Measurements from ENCODE around the gene C9orf78. TPM values are rescaled to one million over a fixed set of nuclear protein-coding genes. Genes with fewer than 3 reads are reported as not detected.

Gene C9orf78
- total RNA-seq, 1 experiment from 2014 or later = 34.7 TPM

GRCh38 chr9:129850821-129851550 is 15.9 kb upstream of the C9orf78 start:
- DNase-seq (ENCODE audit: low read depth) = peak; percentile 95

GRCh38 chr9:129849901-129850300 is 14.8 kb upstream of the C9orf78 start:
- DNase-seq (ENCODE audit: low read depth) = peak; percentile 33
- in situ Hi-C loops (cut with HindIII; ENCODE audit: low pct_unique_long_range_greater_than_20kb, low sequenced_read_pairs) = no loop called here

More at GRCh38 chr9:129850821-129851550, 15.9 kb upstream of the C9orf78 start:
- in situ Hi-C loops (cut with HindIII; ENCODE audit: low pct_unique_long_range_greater_than_20kb, low sequenced_read_pairs) = no loop called here

GRCh38 chr9:129848712-129849441 is 13.8 kb upstream of the C9orf78 start:
- in situ Hi-C loops (cut with HindIII; ENCODE audit: low pct_unique_long_range_greater_than_20kb, low sequenced_read_pairs) = no loop called here
- DNase-seq (ENCODE audit: low read depth) = no peak

- no peak for DNase-seq (ENCODE audit: low read depth)
- in situ Hi-C loops (cut with HindIII; ENCODE audit: low pct_unique_long_range_greater_than_20kb, low sequenced_read_pairs) = no loop called here
Observed at GRCh38 chr9:129845373-129845772, 10.3 kb upstream of the C9orf78 start.

GRCh38 chr9:129841071-129841470 is 6.0 kb upstream of the C9orf78 start:
- in situ Hi-C loops (cut with HindIII; ENCODE audit: low pct_unique_long_range_greater_than_20kb, low sequenced_read_pairs) = no loop called here
- DNase-seq (ENCODE audit: low read depth) = no peak

- DNase-seq (ENCODE audit: low read depth) = no peak
- in situ Hi-C loops (cut with HindIII; ENCODE audit: low pct_unique_long_range_greater_than_20kb, low sequenced_read_pairs) = no loop called here
Observed at GRCh38 chr9:129840034-129840433, 5.0 kb upstream of the C9orf78 start.

- in situ Hi-C loops (cut with HindIII; ENCODE audit: low pct_unique_long_range_greater_than_20kb, low sequenced_read_pairs) = no loop called here
- no peak for DNase-seq (ENCODE audit: low read depth)
Observed at GRCh38 chr9:129839324-129840023, 4.4 kb upstream of the C9orf78 start.

- peak; percentile 55 for DNase-seq (ENCODE audit: low read depth)
- in situ Hi-C loops (cut with HindIII; ENCODE audit: low pct_unique_long_range_greater_than_20kb, low sequenced_read_pairs) = no loop called here
Observed at GRCh38 chr9:129838707-129839259, 3.7 kb upstream of the C9orf78 start.

GRCh38 chr9:129836311-129837007 is 1.4 kb upstream of the C9orf78 start:
- in situ Hi-C loops (cut with HindIII; ENCODE audit: low pct_unique_long_range_greater_than_20kb, low sequenced_read_pairs) = no loop called here

GRCh38 chr9:129835860-129836223 is 767 bp upstream of the C9orf78 start:
- DNase-seq (ENCODE audit: low read depth) = no peak
- in situ Hi-C loops (cut with HindIII; ENCODE audit: low pct_unique_long_range_greater_than_20kb, low sequenced_read_pairs) = no loop called here

More at GRCh38 chr9:129836311-129837007, 1.4 kb upstream of the C9orf78 start:
- no peak for DNase-seq (ENCODE audit: low read depth)

- in situ Hi-C loops (cut with HindIII; ENCODE audit: low pct_unique_long_range_greater_than_20kb, low sequenced_read_pairs) = no loop called here
- peak; percentile 15 for DNase-seq (ENCODE audit: low read depth)
Observed at GRCh38 chr9:129834489-129835127, 467 bp downstream of the C9orf78 start.

- in situ Hi-C loops (cut with HindIII; ENCODE audit: low pct_unique_long_range_greater_than_20kb, low sequenced_read_pairs) = no loop called here
- no peak for DNase-seq (ENCODE audit: low read depth)
Observed at GRCh38 chr9:129832982-129833381, 2.1 kb downstream of the C9orf78 start.

- no peak for DNase-seq (ENCODE audit: low read depth)
Observed at GRCh38 chr9:129828969-129829368, 6.1 kb downstream of the C9orf78 start.

GRCh38 chr9:129828051-129828450 is 7.0 kb downstream of the C9orf78 start:
- in situ Hi-C loops (cut with HindIII; ENCODE audit: low pct_unique_long_range_greater_than_20kb, low sequenced_read_pairs) = no loop called here
- DNase-seq (ENCODE audit: low read depth) = no peak

More at GRCh38 chr9:129828969-129829368, 6.1 kb downstream of the C9orf78 start:
- in situ Hi-C loops (cut with HindIII; ENCODE audit: low pct_unique_long_range_greater_than_20kb, low sequenced_read_pairs) = no loop called here

- in situ Hi-C loops (cut with HindIII; ENCODE audit: low pct_unique_long_range_greater_than_20kb, low sequenced_read_pairs) = no loop called here
- DNase-seq (ENCODE audit: low read depth) = no peak
Observed at GRCh38 chr9:129826759-129827158, 8.3 kb downstream of the C9orf78 start.

GRCh38 chr9:129826344-129826743 is 8.7 kb downstream of the C9orf78 start:
- in situ Hi-C loops (cut with HindIII; ENCODE audit: low pct_unique_long_range_greater_than_20kb, low sequenced_read_pairs) = no loop called here
- DNase-seq (ENCODE audit: low read depth) = no peak

GRCh38 chr9:129823935-129824601 is 11.0 kb downstream of the C9orf78 start, which contains the start of gene TOR1A:
Gene TOR1A (minus strand): TSS chr9:129824136. CDS start chr9:129824085, 51 bp downstream.
- in situ Hi-C loops (cut with HindIII; ENCODE audit: low pct_unique_long_range_greater_than_20kb, low sequenced_read_pairs) = no loop called here
- peak; percentile 94 for DNase-seq (ENCODE audit: low read depth)
